ENCODE data around the gene UCHL1.
A peak's percentile ranks its signal among the peaks of the same experiment; 100 is the strongest.

The UCHL1 gene

GRCh38 chr4:41256740-41257256 lies at the start of gene UCHL1:
UCHL1 (plus strand) TSS chr4:41256928; CDS start chr4:41256977, 49 bp downstream.
- DNase-seq = no peak

- no peak for DNase-seq
Measured at GRCh38 chr4:41207291-41207831, 49.4 kb upstream of the UCHL1 start.

- no peak for DNase-seq
Measured at GRCh38 chr4:41209187-41209586, 47.5 kb upstream of the UCHL1 start.

- no peak for DNase-seq
Measured at GRCh38 chr4:41209901-41210300, 46.8 kb upstream of the UCHL1 start.

GRCh38 chr4:41211951-41212615 lies 44.6 kb upstream of the UCHL1 start:
- DNase-seq = no peak

GRCh38 chr4:41212616-41213203 lies 44.0 kb upstream of the UCHL1 start:
- peak; percentile 40 for DNase-seq

- DNase-seq = no peak
Measured at GRCh38 chr4:41213625-41214135, 43.0 kb upstream of the UCHL1 start.

- peak; percentile 94 for DNase-seq
Measured at GRCh38 chr4:41214136-41214824, 42.4 kb upstream of the UCHL1 start, which contains the start of gene APBB2. APBB2 (minus strand) TSS chr4:41214542; CDS start chr4:41033254, 181,288 bp downstream.

- no peak for DNase-seq
Measured at GRCh38 chr4:41214825-41215146, 41.9 kb upstream of the UCHL1 start.

- no peak for DNase-seq
Measured at GRCh38 chr4:41215155-41215554, 41.6 kb upstream of the UCHL1 start.

- DNase-seq = no peak
Measured at GRCh38 chr4:41215969-41216293, 40.8 kb upstream of the UCHL1 start.

- peak; percentile 96 for DNase-seq
Measured at GRCh38 chr4:41216294-41217019, 40.3 kb upstream of the UCHL1 start.

- DNase-seq = no peak
Measured at GRCh38 chr4:41217020-41217333, 39.8 kb upstream of the UCHL1 start.

GRCh38 chr4:41217374-41217773 lies 39.4 kb upstream of the UCHL1 start:
- DNase-seq = no peak

GRCh38 chr4:41218703-41219102 lies 38.0 kb upstream of the UCHL1 start:
- DNase-seq = no peak

- no peak for DNase-seq
Measured at GRCh38 chr4:41219421-41219950, 37.2 kb upstream of the UCHL1 start.

GRCh38 chr4:41221850-41222645 lies 34.7 kb upstream of the UCHL1 start:
- no peak for DNase-seq

- DNase-seq = no peak
Measured at GRCh38 chr4:41227902-41228301, 28.8 kb upstream of the UCHL1 start.

GRCh38 chr4:41232406-41232805 lies 24.3 kb upstream of the UCHL1 start:
- DNase-seq = no peak

GRCh38 chr4:41232856-41233255 lies 23.9 kb upstream of the UCHL1 start:
- DNase-seq = no peak

GRCh38 chr4:41236032-41236431 lies 20.7 kb upstream of the UCHL1 start:
- DNase-seq = no peak

GRCh38 chr4:41236508-41236907 lies 20.2 kb upstream of the UCHL1 start:
- DNase-seq = no peak

All from 8988T (cell line).